ENCODE results near the gene ZNF883. TPM values are rescaled to one million over a fixed set of nuclear protein-coding genes. Genes with fewer than 3 reads are reported as not detected.

ZNF883 gene
- total RNA-seq, 1 experiment from 2014 or later: not detected

- TF ChIP-seq REST (IDR thresholded peaks at IDR 0.05; ENCODE audit: low read depth): no peak
- TF ChIP-seq MAX (IDR thresholded peaks at IDR 0.05): no peak
Observed at GRCh38 chr9:113026200-113026599, 14.2 kb upstream of the ZNF883 start (continued).

DNA sequence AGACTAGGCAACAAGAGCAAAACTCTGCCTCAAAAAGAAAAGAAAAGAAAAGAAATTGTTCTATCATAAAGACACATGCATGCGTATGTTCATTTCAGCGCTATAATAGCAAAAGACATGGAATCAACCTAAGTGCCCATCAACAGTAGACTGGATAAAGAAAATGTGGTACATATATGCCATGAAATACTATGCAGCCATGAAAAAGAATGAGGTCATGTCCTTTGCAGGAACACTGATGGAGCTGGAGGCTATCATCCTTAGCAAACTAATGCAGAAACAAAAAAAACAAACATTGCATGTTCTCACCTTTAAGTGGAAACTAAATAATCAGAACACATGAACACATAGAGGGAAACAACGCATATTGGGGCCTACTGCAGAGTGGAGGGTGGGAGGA, 6.3 kb upstream of the ZNF883 start:
- RAD21 ChIA-PET (ENCODE audit: low non-redundant PET in 1 of 2, low total read pairs in 2 of 2, uncharacterized antibody in 2 of 2, unreplicated experiment in 2 of 2): no interaction called here
- Histone ChIP-seq H3K27me3 (ENCODE audit: insufficient read depth, low read length) (no peaks in the 10 kb centered on the region), H3K9me2 (ENCODE audit: insufficient read depth) (no peaks in the 10 kb centered on the region), H3K9ac (ENCODE audit: low read length) (no peak overlapping the region), H3K79me2 (ENCODE audit: insufficient read depth, low read length) (no peaks in the 10 kb centered on the region), H3K9me3 (ENCODE audit: control insufficient read depth in 1 of 2, insufficient read depth in 1 of 2, low read depth in 1 of 2, low read length in 2 of 2) (peaks cover 0 to 5% of the 10 kb centered on the region in 2 experiments; a peak in 1 of 4 replicates), H3K4me1 (ENCODE audit: control insufficient read depth in 1 of 2, insufficient read depth in 2 of 2, low read length in 2 of 2) (no peaks in the 10 kb centered on the region), H4K20me1 (ENCODE audit: insufficient read depth) (no peaks in the 10 kb centered on the region), H3K4me3 (replicated peaks in 1 of 2; ENCODE audit: low read depth in 1 of 2, low read length in 2 of 2) (no peak overlapping the region), H3K36me3 (ENCODE audit: control insufficient read depth in 1 of 2, insufficient read depth in 2 of 2, low read length in 2 of 2) (no peaks in the 10 kb centered on the region), H2AFZ (ENCODE audit: low read depth, low read length, poor library complexity, severe bottlenecking) (no peak overlapping the region), H3K27ac (ENCODE audit: low read depth, low read length) (no peak overlapping the region), H3K4me2 (ENCODE audit: low read length) (no peak overlapping the region)
- BruUV-seq (replicated peaks): no TSS peak
- intact Hi-C loops (cut with micrococcal nuclease): no loop called here
- CTCF ChIA-PET: no interaction called here
- POLR2A ChIA-PET: no interaction called here
- ATAC-seq: no peak
- TF ChIP-seq EZH2phosphoT487 (IDR thresholded peaks at IDR 0.05; ENCODE audit: borderline replicate concordance) (no peak), YY1 (IDR thresholded peaks at IDR 0.05; ENCODE audit: extremely low read depth, insufficient replicate concordance, low read depth, low read length) (no peak), ATF3 (IDR thresholded peaks at IDR 0.05) (no peak), POLR2AphosphoS5 (IDR thresholded peaks at IDR 0.05; ENCODE audit: low read depth, low read length) (no peak), SRF (IDR thresholded peaks at IDR 0.05; ENCODE audit: low read depth) (no peak), EGR1 (IDR thresholded peaks at IDR 0.05; ENCODE audit: low read depth) (no peak), TCF7L2 (IDR thresholded peaks at IDR 0.05; ENCODE audit: borderline replicate concordance, extremely low read depth, insufficient read depth, insufficient read length) (no peak), CBX3 (IDR thresholded peaks at IDR 0.05; ENCODE audit: low read depth) (no peak), MAX (IDR thresholded peaks at IDR 0.05) (no peak), SP1 (IDR thresholded peaks at IDR 0.05; ENCODE audit: low read depth) (no peak)
- TF ChIP-seq, protein P1, sequence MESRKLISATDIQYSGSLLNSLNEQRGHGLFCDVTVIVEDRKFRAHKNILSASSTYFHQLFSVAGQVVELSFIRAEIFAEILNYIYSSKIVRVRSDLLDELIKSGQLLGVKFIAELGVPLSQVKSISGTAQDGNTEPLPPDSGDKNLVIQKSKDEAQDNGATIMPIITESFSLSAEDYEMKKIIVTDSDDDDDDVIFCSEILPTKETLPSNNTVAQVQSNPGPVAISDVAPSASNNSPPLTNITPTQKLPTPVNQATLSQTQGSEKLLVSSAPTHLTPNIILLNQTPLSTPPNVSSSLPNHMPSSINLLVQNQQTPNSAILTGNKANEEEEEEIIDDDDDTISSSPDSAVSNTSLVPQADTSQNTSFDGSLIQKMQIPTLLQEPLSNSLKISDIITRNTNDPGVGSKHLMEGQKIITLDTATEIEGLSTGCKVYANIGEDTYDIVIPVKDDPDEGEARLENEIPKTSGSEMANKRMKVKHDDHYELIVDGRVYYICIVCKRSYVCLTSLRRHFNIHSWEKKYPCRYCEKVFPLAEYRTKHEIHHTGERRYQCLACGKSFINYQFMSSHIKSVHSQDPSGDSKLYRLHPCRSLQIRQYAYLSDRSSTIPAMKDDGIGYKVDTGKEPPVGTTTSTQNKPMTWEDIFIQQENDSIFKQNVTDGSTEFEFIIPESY (IDR thresholded peaks at IDR 0.05; ENCODE audit: extremely low read depth, insufficient replicate concordance, low read length): no peak
- TF ChIP-seq, protein P2, sequence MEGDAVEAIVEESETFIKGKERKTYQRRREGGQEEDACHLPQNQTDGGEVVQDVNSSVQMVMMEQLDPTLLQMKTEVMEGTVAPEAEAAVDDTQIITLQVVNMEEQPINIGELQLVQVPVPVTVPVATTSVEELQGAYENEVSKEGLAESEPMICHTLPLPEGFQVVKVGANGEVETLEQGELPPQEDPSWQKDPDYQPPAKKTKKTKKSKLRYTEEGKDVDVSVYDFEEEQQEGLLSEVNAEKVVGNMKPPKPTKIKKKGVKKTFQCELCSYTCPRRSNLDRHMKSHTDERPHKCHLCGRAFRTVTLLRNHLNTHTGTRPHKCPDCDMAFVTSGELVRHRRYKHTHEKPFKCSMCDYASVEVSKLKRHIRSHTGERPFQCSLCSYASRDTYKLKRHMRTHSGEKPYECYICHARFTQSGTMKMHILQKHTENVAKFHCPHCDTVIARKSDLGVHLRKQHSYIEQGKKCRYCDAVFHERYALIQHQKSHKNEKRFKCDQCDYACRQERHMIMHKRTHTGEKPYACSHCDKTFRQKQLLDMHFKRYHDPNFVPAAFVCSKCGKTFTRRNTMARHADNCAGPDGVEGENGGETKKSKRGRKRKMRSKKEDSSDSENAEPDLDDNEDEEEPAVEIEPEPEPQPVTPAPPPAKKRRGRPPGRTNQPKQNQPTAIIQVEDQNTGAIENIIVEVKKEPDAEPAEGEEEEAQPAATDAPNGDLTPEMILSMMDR (IDR thresholded peaks at IDR 0.05 in 2 of 3, conservative IDR thresholded peaks at IDR 0.05 in 1 of 3; ENCODE audit: borderline replicate concordance in 1 of 3, insufficient read depth in 1 of 3, low read depth in 2 of 3, low read length in 2 of 3): no peak
- DNase-seq (ENCODE audit: low read depth, low spot score): no peak

Measured in HCT116 (cell line).